ENCODE measurements around the gene LGR4.

The LGR4 gene

GRCh38 chr11:27395556-27396258 is 76.9 kb downstream of the LGR4 start:
- DNase-seq: no peak

GRCh38 chr11:27394781-27395228 is 77.8 kb downstream of the LGR4 start:
- no peak for DNase-seq

GRCh38 chr11:27392278-27393114 is 80.1 kb downstream of the LGR4 start:
- no peak for DNase-seq

- DNase-seq: no peak
These were observed 81.1 kb downstream of the LGR4 start for GRCh38 chr11:27391331-27392015.

GRCh38 chr11:27390318-27391295 is 82.0 kb downstream of the LGR4 start:
- DNase-seq: no peak

GRCh38 chr11:27388869-27389268 is 83.7 kb downstream of the LGR4 start:
- DNase-seq: no peak

- no peak for DNase-seq
These were observed 84.6 kb downstream of the LGR4 start for GRCh38 chr11:27388001-27388400.

- DNase-seq: no peak
These were observed 85.2 kb downstream of the LGR4 start for GRCh38 chr11:27387362-27387761.

- DNase-seq: no peak
These were observed 86.3 kb downstream of the LGR4 start for GRCh38 chr11:27386181-27386845.

GRCh38 chr11:27385245-27385644 is 87.3 kb downstream of the LGR4 start:
- no peak for DNase-seq

- DNase-seq: no peak
These were observed 88.4 kb downstream of the LGR4 start for GRCh38 chr11:27384227-27384626.

- no peak for DNase-seq
These were observed 88.9 kb downstream of the LGR4 start for GRCh38 chr11:27383645-27384044.

GRCh38 chr11:27381238-27381666 is 91.3 kb downstream of the LGR4 start:
- no peak for DNase-seq

- DNase-seq: no peak
These were observed 91.8 kb downstream of the LGR4 start for GRCh38 chr11:27380771-27381170.

- no peak for DNase-seq
These were observed 93.1 kb downstream of the LGR4 start for GRCh38 chr11:27379449-27379848.

GRCh38 chr11:27375370-27375769 is 97.2 kb downstream of the LGR4 start:
- DNase-seq: no peak

GRCh38 chr11:27373856-27374602 is 98.6 kb downstream of the LGR4 start:
- DNase-seq: no peak

GRCh38 chr11:27373392-27373791 is 99.2 kb downstream of the LGR4 start:
- DNase-seq: no peak

- no peak for DNase-seq
These were observed 100.4 kb downstream of the LGR4 start for GRCh38 chr11:27372164-27372563.

- no peak for DNase-seq
These were observed 101.1 kb downstream of the LGR4 start for GRCh38 chr11:27371489-27371888.

GRCh38 chr11:27370374-27370773 is 102.2 kb downstream of the LGR4 start:
- no peak for DNase-seq
